A673 (cell line): ENCODE results near the gene FAM3C.

Experiments used
- CTCF ChIP-seq: fragments of 300-800, 200-600 bp; sonication (generic); conservative IDR thresholded peaks from 2 replicates; pipeline ENCODE4 v1.5.1; 2017; ENCODE audit warnings: low read depth, mild to moderate bottlenecking, antibody characterized with exemption, low read length, moderate library complexity, mixed read lengths
- EZH2 ChIP-seq: fragments of 200-600 bp; sonication (generic); IDR thresholded peaks from 2 replicates; pipeline ENCODE4 v1.6.1; 2017; ENCODE audit warnings: borderline replicate concordance, low read depth, mild to moderate bottlenecking, mixed read lengths, antibody characterized with exemption, low read length; ENCODE audit not compliant: poor library complexity, severe bottlenecking

- TF ChIP-seq CTCF (no peak), EZH2 (no peak)
Observed at GRCh38 chr7:121390109-121390508, 6.0 kb downstream of the FAM3C start.
